Lung (tissue), 12 donors: Measurements from ENCODE around the gene MAPKAP1. TPM values are rescaled to one million over a fixed set of nuclear protein-coding genes. Genes with fewer than 3 reads are reported as not detected.
A peak's percentile ranks its signal among the peaks of the same experiment; 100 is the strongest.

Source experiments
- ATAC-seq: fragments of 200-7000 bp; cut with Tn5 transposase; one replicate; pipeline ENCODE4 v1.9.1; 2020; ENCODE audit warnings: moderate number of reproducible peaks; ENCODE audit not compliant: insufficient read depth, low FRiP score
- DNase-seq, 3 donors: peaks; one replicate each; pipeline ENCODE4 v3.0.0-alpha.2; 2013 to 2017
- H3K27ac ChIP-seq, 2 donors: one replicate each; pipeline ENCODE4 v1.5.1; 2013; ENCODE audit warnings: mild to moderate bottlenecking in 2 of 2, moderate library complexity in 2 of 2, control low read depth in 1 of 2, inconsistent platforms in 1 of 2, low read depth in 1 of 2, low read length in 1 of 2
- H3K27me3 ChIP-seq, 3 donors: one replicate each; pipeline ENCODE4 v1.5.1; 2013; ENCODE audit warnings: low read length in 2 of 3; ENCODE audit not compliant: control insufficient read depth in 3 of 3, insufficient read depth in 3 of 3
- H3K36me3 ChIP-seq, 4 donors: one replicate each; pipeline ENCODE4 v1.5.1; 2013; ENCODE audit warnings: low read length in 4 of 4, mild to moderate bottlenecking in 1 of 4, moderate library complexity in 1 of 4; ENCODE audit not compliant: control insufficient read depth in 4 of 4, insufficient read depth in 4 of 4
- H3K4me1 ChIP-seq, 5 donors: one replicate each; pipeline ENCODE4 v1.5.1; 2013; ENCODE audit warnings: low read length in 5 of 5, mild to moderate bottlenecking in 2 of 5, moderate library complexity in 1 of 5; ENCODE audit not compliant: control insufficient read depth in 5 of 5, insufficient read depth in 5 of 5
- H3K4me3 ChIP-seq: one replicate; pipeline ENCODE4 v1.5.1; 2013; ENCODE audit warnings: mild to moderate bottlenecking, control low read depth, moderate library complexity
- H3K9ac ChIP-seq, 2 donors: one replicate each; pipeline ENCODE4 v1.5.1; 2013; ENCODE audit warnings: low read length in 2 of 2, control low read depth in 1 of 2; ENCODE audit not compliant: insufficient read depth in 1 of 2
- H3K9me3 ChIP-seq, 4 donors: one replicate each; pipeline ENCODE4 v1.5.1; 2013; ENCODE audit warnings: low read length in 3 of 4, mild to moderate bottlenecking in 1 of 4, moderate library complexity in 1 of 4; ENCODE audit not compliant: control insufficient read depth in 4 of 4, insufficient read depth in 3 of 4
- WGBS, 2 donors: extraction: QIAGEN DNeasy Blood & Tissue Kit; methylation state at CpG; one replicate each; pipeline ENCODE4 v1.1.7; 2013; 5-methylcytosine and 5-hydroxymethylcytosine counted together
- polyA plus RNA-seq, 2 donors: library from polyadenylated mRNA; stranded (reverse); fragments of 200-250 nt; gene quantifications; one replicate each; pipeline ENCODE4 v1.2.1, GENCODE V29; 2013
- total RNA-seq, 2 donors: library from RNA; depleted of rRNA in 1 of 2; stranded (reverse); fragments of >200 nt in 1 of 2; gene quantifications; one replicate each; pipeline ENCODE4 v1.2.1, GENCODE V29; 2014 to 2021
- TF ChIP-seq, protein P1 (sequence below): IDR thresholded peaks from 2 replicates; pipeline ENCODE4 v1.5.1; 2012; ENCODE audit warnings: mild to moderate bottlenecking; ENCODE audit errors: control extremely low read depth, extremely low read depth
- donor health status: control.
- donor health status: control.
- donor health status: Bipolar disorder and iron deficiency.
- donor health status: healthy.
- donor health status: DM: yes; HTN: yes; CAD: no.

The MAPKAP1 gene
- total and polyA plus RNA-seq, 4 donors = 53.0 to 83.3 (median 66.7) TPM

GRCh38 chr9:125754096-125754495, 47.1 kb upstream of the MAPKAP1 start:
- DNase-seq (no peak), ATAC-seq (no peak)
- H3K36me3 ChIP-seq = no peaks in the 10 kb centered on the region
- H3K9ac ChIP-seq = no peak overlapping the region
- no peaks in the 10 kb centered on the region for H3K27me3 ChIP-seq
- peaks cover 0 to 29% (median 6%) of the 10 kb centered on the region in 5 donors for H3K4me1 ChIP-seq
- 53 to 69% methylated on average over 2 of the region's 2 CpGs for WGBS, 2 donors
- H3K9me3 ChIP-seq = no peaks in the 10 kb centered on the region
- TF ChIP-seq, protein P1, sequence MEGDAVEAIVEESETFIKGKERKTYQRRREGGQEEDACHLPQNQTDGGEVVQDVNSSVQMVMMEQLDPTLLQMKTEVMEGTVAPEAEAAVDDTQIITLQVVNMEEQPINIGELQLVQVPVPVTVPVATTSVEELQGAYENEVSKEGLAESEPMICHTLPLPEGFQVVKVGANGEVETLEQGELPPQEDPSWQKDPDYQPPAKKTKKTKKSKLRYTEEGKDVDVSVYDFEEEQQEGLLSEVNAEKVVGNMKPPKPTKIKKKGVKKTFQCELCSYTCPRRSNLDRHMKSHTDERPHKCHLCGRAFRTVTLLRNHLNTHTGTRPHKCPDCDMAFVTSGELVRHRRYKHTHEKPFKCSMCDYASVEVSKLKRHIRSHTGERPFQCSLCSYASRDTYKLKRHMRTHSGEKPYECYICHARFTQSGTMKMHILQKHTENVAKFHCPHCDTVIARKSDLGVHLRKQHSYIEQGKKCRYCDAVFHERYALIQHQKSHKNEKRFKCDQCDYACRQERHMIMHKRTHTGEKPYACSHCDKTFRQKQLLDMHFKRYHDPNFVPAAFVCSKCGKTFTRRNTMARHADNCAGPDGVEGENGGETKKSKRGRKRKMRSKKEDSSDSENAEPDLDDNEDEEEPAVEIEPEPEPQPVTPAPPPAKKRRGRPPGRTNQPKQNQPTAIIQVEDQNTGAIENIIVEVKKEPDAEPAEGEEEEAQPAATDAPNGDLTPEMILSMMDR = no peak
- no peak overlapping the region for H3K27ac ChIP-seq
- H3K4me3 ChIP-seq = no peak overlapping the region

DNA sequence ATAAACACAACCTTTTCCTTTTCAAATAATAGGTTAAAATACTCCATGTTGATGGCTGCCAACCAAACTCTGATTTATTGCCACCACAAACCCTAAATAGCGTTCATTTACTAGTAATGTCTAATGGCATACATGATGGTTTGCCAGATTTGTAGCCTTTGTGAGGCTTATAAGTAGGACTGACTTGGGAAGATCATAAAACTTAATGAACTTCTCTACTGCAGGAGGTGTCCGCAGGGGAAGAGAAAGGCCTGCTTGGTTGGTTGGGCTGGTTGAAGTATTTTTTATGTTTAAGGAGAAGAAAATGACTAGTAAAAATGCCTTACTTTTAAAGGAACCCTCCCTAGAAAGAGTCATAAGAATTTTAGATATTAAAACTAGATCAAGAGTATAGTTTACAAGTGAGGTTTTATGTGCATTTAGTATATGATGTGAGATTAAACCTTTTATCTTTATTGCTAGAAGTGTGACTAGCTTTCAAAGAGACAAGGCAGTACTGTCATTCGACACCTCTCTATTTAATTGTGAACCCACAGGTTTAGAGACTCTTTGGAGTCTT, 45.1 kb upstream of the MAPKAP1 start:
- no peaks in the 10 kb centered on the region for H3K9me3 ChIP-seq
- no peak overlapping the region for H3K9ac ChIP-seq
- DNase-seq = peak in 1 of 3 donors; percentile 15
- H3K4me1 ChIP-seq = peaks cover 0 to 29% (median 6%) of the 10 kb centered on the region in 5 donors
- TF ChIP-seq, protein P1 = no peak
- no peak for ATAC-seq
- no peaks in the 10 kb centered on the region for H3K27me3 ChIP-seq
- WGBS, 2 donors = 81 to 92% methylated on average over 3 of the region's 3 CpGs
- no peak overlapping the region for H3K27ac ChIP-seq
- no peak overlapping the region for H3K4me3 ChIP-seq
- no peaks in the 10 kb centered on the region for H3K36me3 ChIP-seq

DNA sequence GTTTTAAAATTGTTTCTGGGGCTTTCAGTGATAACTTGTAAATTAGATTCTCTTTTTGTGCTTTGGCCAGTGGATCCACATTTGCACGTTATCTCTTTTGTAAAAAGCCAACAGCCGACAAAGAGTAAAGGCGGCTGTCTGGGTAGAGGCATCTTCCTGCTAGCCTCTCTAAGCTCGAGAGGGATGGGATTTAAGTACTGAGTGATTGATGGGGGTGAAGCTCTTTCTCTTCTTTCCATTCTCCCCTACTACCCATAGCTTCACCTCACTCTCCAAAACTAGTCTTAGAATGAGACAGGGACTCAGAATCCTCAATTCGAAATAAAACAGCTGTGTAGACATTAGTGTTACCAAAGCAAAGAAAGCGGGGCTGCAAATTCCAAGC, 43.6 kb upstream of the MAPKAP1 start:
- H3K27me3 ChIP-seq = no peaks in the 10 kb centered on the region

More for the DNA sequence above, 43.6 kb upstream of the MAPKAP1 start:
- Histone ChIP-seq H3K27ac (no peak overlapping the region), H3K9ac (no peak overlapping the region), H3K4me3 (no peak overlapping the region), H3K4me1 (peaks cover 0 to 35% (median 6%) of the 10 kb centered on the region in 5 donors), H3K36me3 (no peaks in the 10 kb centered on the region), H3K9me3 (no peaks in the 10 kb centered on the region)
- ATAC-seq (no peak), DNase-seq (peak in 2 of 3 donors; percentile 37 to 46)
- 68 to 84% methylated on average over 6 of the region's 6 CpGs for WGBS, 2 donors
- TF ChIP-seq, protein P1 = no peak
